ENCODE measurements around the gene LMNA. TPM values are rescaled to one million over a fixed set of nuclear protein-coding genes. Genes with fewer than 3 reads are reported as not detected.

Gene LMNA
- total and polyA plus RNA-seq, 4 donors, result 94.3 to 1,067 (median 438) TPM

GRCh38 chr1:156090138-156090839, 24.2 kb upstream of the LMNA start:
- no peaks in the 10 kb centered on the region for H3K4me1 ChIP-seq (ENCODE audit: control insufficient read depth in 1 of 2, insufficient read depth in 2 of 2, low read length in 2 of 2)
- DNase-seq (no peak), ATAC-seq (ENCODE audit: low FRiP score) (no peak)
- H3K36me3 ChIP-seq (ENCODE audit: control insufficient read depth in 1 of 2, insufficient read depth in 2 of 2, low read length in 1 of 2), result no peaks in the 10 kb centered on the region
- intact Hi-C loops (cut with DNase I), result loop anchor here (1.0 kb wide), 1 partner anchor 135 kb away; no protein-coding TSS in a partner anchor
- H3K4me3 ChIP-seq (ENCODE audit: low read length in 2 of 2), result no peak overlapping the region
- 34 to 36% methylated on average over 5 of the region's 5 CpGs for WGBS, 2 donors
- H3K9me3 ChIP-seq (ENCODE audit: control insufficient read depth, low read length), result no peaks in the 10 kb centered on the region
- H3K27ac ChIP-seq (ENCODE audit: low read depth in 1 of 2, low read length in 2 of 2), result no peak overlapping the region
- H3K27me3 ChIP-seq (ENCODE audit: control insufficient read depth in 1 of 2, insufficient read depth in 2 of 2, low read length in 1 of 2), result no peaks in the 10 kb centered on the region

GRCh38 chr1:156090840-156091188, 23.7 kb upstream of the LMNA start:
- WGBS, 2 donors, result 34 to 35% methylated on average over 14 of the region's 14 CpGs
- no peak overlapping the region for H3K27ac ChIP-seq (ENCODE audit: low read depth in 1 of 2, low read length in 2 of 2)
- peak; percentile 88 to 97 for DNase-seq

GRCh38 chr1:156091610-156092009, 22.9 kb upstream of the LMNA start:
- Histone ChIP-seq H3K9me3 (ENCODE audit: control insufficient read depth, low read length) (no peaks in the 10 kb centered on the region), H3K27me3 (ENCODE audit: control insufficient read depth in 1 of 2, insufficient read depth in 2 of 2, low read length in 1 of 2) (no peaks in the 10 kb centered on the region), H3K4me1 (ENCODE audit: control insufficient read depth in 1 of 2, insufficient read depth in 2 of 2, low read length in 2 of 2) (no peaks in the 10 kb centered on the region), H3K27ac (ENCODE audit: low read depth in 1 of 2, low read length in 2 of 2) (no peak overlapping the region), H3K36me3 (ENCODE audit: control insufficient read depth in 1 of 2, insufficient read depth in 2 of 2, low read length in 1 of 2) (no peaks in the 10 kb centered on the region), H3K4me3 (ENCODE audit: low read length in 2 of 2) (no peak overlapping the region)
- intact Hi-C loops (cut with DNase I), result no loop called here
- WGBS, 2 donors, result 64 to 72% methylated on average over 2 of the region's 2 CpGs
- DNase-seq (no peak), ATAC-seq (ENCODE audit: low FRiP score) (no peak)

More at GRCh38 chr1:156090840-156091188, 23.7 kb upstream of the LMNA start:
- H3K4me3 ChIP-seq (ENCODE audit: low read length in 2 of 2), result no peak overlapping the region
- peak; percentile 82 for ATAC-seq (ENCODE audit: low FRiP score)
- no peaks in the 10 kb centered on the region for H3K36me3 ChIP-seq (ENCODE audit: control insufficient read depth in 1 of 2, insufficient read depth in 2 of 2, low read length in 1 of 2)
- intact Hi-C loops (cut with DNase I), result loop anchor here (1.0 kb wide), 1 partner anchor 134 kb away; no protein-coding TSS in a partner anchor
- no peaks in the 10 kb centered on the region for H3K4me1 ChIP-seq (ENCODE audit: control insufficient read depth in 1 of 2, insufficient read depth in 2 of 2, low read length in 2 of 2)
- H3K27me3 ChIP-seq (ENCODE audit: control insufficient read depth in 1 of 2, insufficient read depth in 2 of 2, low read length in 1 of 2), result no peaks in the 10 kb centered on the region
- H3K9me3 ChIP-seq (ENCODE audit: control insufficient read depth, low read length), result no peaks in the 10 kb centered on the region

GRCh38 chr1:156095906-156096508, 18.5 kb upstream of the LMNA start:
- no peaks in the 10 kb centered on the region for H3K9me3 ChIP-seq (ENCODE audit: control insufficient read depth, low read length)
- H3K4me1 ChIP-seq (ENCODE audit: control insufficient read depth in 1 of 2, insufficient read depth in 2 of 2, low read length in 2 of 2), result no peaks in the 10 kb centered on the region
- WGBS, 2 donors, result 70 to 79% methylated on average over 3 of the region's 3 CpGs
- ATAC-seq (ENCODE audit: low FRiP score) (no peak), DNase-seq (no peak)
- intact Hi-C loops (cut with DNase I), result loop anchor here (1.0 to 2.0 kb wide), 3 partner anchors 33 to 125 kb away; no protein-coding TSS in a partner anchor
- H3K4me3 ChIP-seq (ENCODE audit: low read length in 2 of 2), result no peak overlapping the region
- H3K27me3 ChIP-seq (ENCODE audit: control insufficient read depth in 1 of 2, insufficient read depth in 2 of 2, low read length in 1 of 2), result no peaks in the 10 kb centered on the region
- H3K27ac ChIP-seq (ENCODE audit: low read depth in 1 of 2, low read length in 2 of 2), result no peak overlapping the region
- no peaks in the 10 kb centered on the region for H3K36me3 ChIP-seq (ENCODE audit: control insufficient read depth in 1 of 2, insufficient read depth in 2 of 2, low read length in 1 of 2)

GRCh38 chr1:156096640-156097391, 17.7 kb upstream of the LMNA start:
- H3K4me3 ChIP-seq (ENCODE audit: low read length in 2 of 2), result no peak overlapping the region
- H3K27me3 ChIP-seq (ENCODE audit: control insufficient read depth in 1 of 2, insufficient read depth in 2 of 2, low read length in 1 of 2), result no peaks in the 10 kb centered on the region
- H3K36me3 ChIP-seq (ENCODE audit: control insufficient read depth in 1 of 2, insufficient read depth in 2 of 2, low read length in 1 of 2), result no peaks in the 10 kb centered on the region
- no peaks in the 10 kb centered on the region for H3K9me3 ChIP-seq (ENCODE audit: control insufficient read depth, low read length)
- intact Hi-C loops (cut with DNase I), result loop anchor here (1.0 to 2.0 kb wide), 3 partner anchors 32 to 124 kb away; no protein-coding TSS in a partner anchor
- DNase-seq, result peak; percentile 94 to 97
- ATAC-seq (ENCODE audit: low FRiP score), result peak; percentile 96
- peak overlapping the region; percentile 5 to 72 for H3K27ac ChIP-seq (ENCODE audit: low read depth in 1 of 2, low read length in 2 of 2)
- no peaks in the 10 kb centered on the region for H3K4me1 ChIP-seq (ENCODE audit: control insufficient read depth in 1 of 2, insufficient read depth in 2 of 2, low read length in 2 of 2)
- WGBS, 2 donors, result 8 to 12% methylated on average over 14 of the region's 14 CpGs

GRCh38 chr1:156097499-156098178, 16.9 kb upstream of the LMNA start:
- Histone ChIP-seq H3K27ac (ENCODE audit: low read depth in 1 of 2, low read length in 2 of 2) (peak overlapping the region in 1 of 2 donors; percentile 50), H3K4me1 (ENCODE audit: control insufficient read depth in 1 of 2, insufficient read depth in 2 of 2, low read length in 2 of 2) (no peaks in the 10 kb centered on the region), H3K27me3 (ENCODE audit: control insufficient read depth in 1 of 2, insufficient read depth in 2 of 2, low read length in 1 of 2) (no peaks in the 10 kb centered on the region), H3K4me3 (ENCODE audit: low read length in 2 of 2) (no peak overlapping the region), H3K36me3 (ENCODE audit: control insufficient read depth in 1 of 2, insufficient read depth in 2 of 2, low read length in 1 of 2) (no peaks in the 10 kb centered on the region), H3K9me3 (ENCODE audit: control insufficient read depth, low read length) (no peaks in the 10 kb centered on the region)
- ATAC-seq (ENCODE audit: low FRiP score), result no peak
- intact Hi-C loops (cut with DNase I), result loop anchor here (2.0 kb wide), 2 partner anchors 31 to 123 kb away; no protein-coding TSS in a partner anchor
- 55 to 69% methylated on average over 9 of the region's 9 CpGs for WGBS, 2 donors
- no peak for DNase-seq

GRCh38 chr1:156098784-156099183, 15.7 kb upstream of the LMNA start:
- WGBS, 2 donors, result 88 to 90% methylated on average over 2 of the region's 2 CpGs
- intact Hi-C loops (cut with DNase I), result no loop called here
- Histone ChIP-seq H3K36me3 (ENCODE audit: control insufficient read depth in 1 of 2, insufficient read depth in 2 of 2, low read length in 1 of 2) (no peaks in the 10 kb centered on the region), H3K27ac (ENCODE audit: low read depth in 1 of 2, low read length in 2 of 2) (no peak overlapping the region), H3K27me3 (ENCODE audit: control insufficient read depth in 1 of 2, insufficient read depth in 2 of 2, low read length in 1 of 2) (no peaks in the 10 kb centered on the region), H3K9me3 (ENCODE audit: control insufficient read depth, low read length) (no peaks in the 10 kb centered on the region), H3K4me1 (ENCODE audit: control insufficient read depth in 1 of 2, insufficient read depth in 2 of 2, low read length in 2 of 2) (no peaks in the 10 kb centered on the region), H3K4me3 (ENCODE audit: low read length in 2 of 2) (no peak overlapping the region)
- ATAC-seq (ENCODE audit: low FRiP score), result no peak
- no peak for DNase-seq

GRCh38 chr1:156099282-156099681, 15.2 kb upstream of the LMNA start:
- WGBS, 2 donors, result 84 to 86% methylated on average over 3 of the region's 3 CpGs
- intact Hi-C loops (cut with DNase I), result no loop called here
- Histone ChIP-seq H3K4me1 (ENCODE audit: control insufficient read depth in 1 of 2, insufficient read depth in 2 of 2, low read length in 2 of 2) (no peaks in the 10 kb centered on the region), H3K36me3 (ENCODE audit: control insufficient read depth in 1 of 2, insufficient read depth in 2 of 2, low read length in 1 of 2) (no peaks in the 10 kb centered on the region), H3K27me3 (ENCODE audit: control insufficient read depth in 1 of 2, insufficient read depth in 2 of 2, low read length in 1 of 2) (no peaks in the 10 kb centered on the region), H3K27ac (ENCODE audit: low read depth in 1 of 2, low read length in 2 of 2) (no peak overlapping the region), H3K9me3 (ENCODE audit: control insufficient read depth, low read length) (no peaks in the 10 kb centered on the region), H3K4me3 (ENCODE audit: low read length in 2 of 2) (no peak overlapping the region)
- ATAC-seq (ENCODE audit: low FRiP score), result no peak
- no peak for DNase-seq

Data from aorta (tissue), 5 donors.